HepG2 (cell line): Measurements from ENCODE around the gene FBXO9. TPM values are rescaled to one million over a fixed set of nuclear protein-coding genes. Genes with fewer than 3 reads are reported as not detected.

ENCODE experiments used
- AKNA ChIP-seq: sonication (generic); formaldehyde crosslinking; IDR thresholded peaks from 2 replicates; pipeline ENCODE4 v1.4.0; 2020; ENCODE audit warnings: missing genetic modification reagents, borderline replicate concordance
- DNMT3B ChIP-seq: conservative IDR thresholded peaks from 2 replicates; pipeline ENCODE4 v1.6.1; 2016; ENCODE audit warnings: missing biosample characterization, control low read depth
- FOXC1 ChIP-seq: sonication (generic); formaldehyde crosslinking; IDR thresholded peaks from 2 replicates; pipeline ENCODE4 v1.8.0; 2022; ENCODE audit warnings: mild to moderate bottlenecking, missing genetic modification reagents, borderline replicate concordance
- FOXK1 ChIP-seq: sonication (generic); formaldehyde crosslinking; IDR thresholded peaks from 2 replicates; pipeline ENCODE4 v1.4.0; 2020; ENCODE audit warnings: low read depth, missing genetic modification reagents, borderline replicate concordance
- GATAD1 ChIP-seq: IDR thresholded peaks from 2 replicates; pipeline ENCODE4 v1.6.1; 2016; ENCODE audit warnings: missing genetic modification reagents, missing compliant biosample characterization
- KDM3A ChIP-seq: IDR thresholded peaks from 2 replicates; pipeline ENCODE4 v1.6.1; 2018; ENCODE audit warnings: low read depth, missing compliant biosample characterization
- ZFP41 ChIP-seq: sonication (generic); formaldehyde crosslinking; IDR thresholded peaks from 2 replicates; pipeline ENCODE4 v1.4.0; 2020; ENCODE audit warnings: mild to moderate bottlenecking, missing genetic modification reagents, borderline replicate concordance
- ZMYM3 ChIP-seq: sonication (generic); formaldehyde crosslinking; IDR thresholded peaks from 2 replicates; pipeline ENCODE4 v1.5.1; 2020; ENCODE audit warnings: mild to moderate bottlenecking, missing genetic modification reagents
- ZNF33B ChIP-seq: sonication (generic); formaldehyde crosslinking; IDR thresholded peaks from 2 replicates; pipeline ENCODE4 v1.5.1; 2020; ENCODE audit warnings: mild to moderate bottlenecking, missing genetic modification reagents
- ZNF629 ChIP-seq: sonication (generic); formaldehyde crosslinking; conservative IDR thresholded peaks from 2 replicates; pipeline ENCODE4 v1.5.0; 2020; ENCODE audit warnings: missing genetic modification reagents
- ZNF883 ChIP-seq: sonication (generic); formaldehyde crosslinking; IDR thresholded peaks from 2 replicates; pipeline ENCODE4 v1.5.1; 2020; ENCODE audit warnings: mild to moderate bottlenecking, missing genetic modification reagents; ENCODE audit errors: not compliant biosample characterization
- ZSCAN21 ChIP-seq: sonication (generic); formaldehyde crosslinking; IDR thresholded peaks from 2 replicates; pipeline ENCODE4 v1.8.0; 2022; ENCODE audit warnings: mild to moderate bottlenecking, missing genetic modification reagents, moderate library complexity, borderline replicate concordance
- ZSCAN29 ChIP-seq: sonication (generic); formaldehyde crosslinking; conservative IDR thresholded peaks from 2 replicates; pipeline ENCODE4 v1.4.0; 2020; ENCODE audit warnings: mild to moderate bottlenecking, missing genetic modification reagents
- polyA plus RNA-seq, 8 experiments: library from polyadenylated mRNA; depleted of rRNA in 3 of 8; stranded (reverse) in 7 of 8; unstranded in 1 of 8; fragments of >200 nt; fragmentation: Illumina TruSeq in 4 of 8; extraction: Trizol in 4 of 8; gene quantifications; 2 replicates each; pipeline versions ENCODE4 v1.2.1 to v1.2.3, GENCODE V29; 2011 to 2016; ENCODE audit warnings: low read depth in 4 of 8, missing spikeins in 1 of 8, mixed read lengths in 1 of 8; ENCODE audit not compliant: insufficient read depth in 1 of 8
- total RNA-seq, 5 experiments: library from RNA; depleted of rRNA; stranded (reverse); fragments of >200 nt; fragmentation: Illumina TruSeq; extraction: Trizol; gene quantifications; 2 replicates each; pipeline ENCODE4 v1.2.3, GENCODE V29; 2016; ENCODE audit warnings: low read depth in 1 of 5
- TF ChIP-seq, protein P1 (sequence below): sonication (generic); formaldehyde crosslinking; IDR thresholded peaks from 2 replicates; pipeline ENCODE4 v1.5.0; 2020; ENCODE audit warnings: mild to moderate bottlenecking, missing genetic modification reagents, borderline replicate concordance
- TF ChIP-seq, protein P2 (sequence below): sonication (generic); formaldehyde crosslinking; IDR thresholded peaks from 2 replicates; pipeline ENCODE4 v1.8.0; 2022; ENCODE audit warnings: missing genetic modification reagents, mild to moderate bottlenecking, borderline replicate concordance
- TF ChIP-seq, protein P3 (sequence below): sonication (generic); formaldehyde crosslinking; IDR thresholded peaks from 2 replicates; pipeline ENCODE4 v1.4.0; 2020; ENCODE audit warnings: missing genetic modification reagents

The FBXO9 gene
- total and polyA plus RNA-seq, 2 of the 13 experiments (the other 11 are each of a cell fraction or from before 2014, with no cell fraction given): 64.3 to 98.4 TPM

GRCh38 chr6:53136000-53136609 is 70.9 kb downstream of the FBXO9 start (continued):
- TF ChIP-seq, protein P1, sequence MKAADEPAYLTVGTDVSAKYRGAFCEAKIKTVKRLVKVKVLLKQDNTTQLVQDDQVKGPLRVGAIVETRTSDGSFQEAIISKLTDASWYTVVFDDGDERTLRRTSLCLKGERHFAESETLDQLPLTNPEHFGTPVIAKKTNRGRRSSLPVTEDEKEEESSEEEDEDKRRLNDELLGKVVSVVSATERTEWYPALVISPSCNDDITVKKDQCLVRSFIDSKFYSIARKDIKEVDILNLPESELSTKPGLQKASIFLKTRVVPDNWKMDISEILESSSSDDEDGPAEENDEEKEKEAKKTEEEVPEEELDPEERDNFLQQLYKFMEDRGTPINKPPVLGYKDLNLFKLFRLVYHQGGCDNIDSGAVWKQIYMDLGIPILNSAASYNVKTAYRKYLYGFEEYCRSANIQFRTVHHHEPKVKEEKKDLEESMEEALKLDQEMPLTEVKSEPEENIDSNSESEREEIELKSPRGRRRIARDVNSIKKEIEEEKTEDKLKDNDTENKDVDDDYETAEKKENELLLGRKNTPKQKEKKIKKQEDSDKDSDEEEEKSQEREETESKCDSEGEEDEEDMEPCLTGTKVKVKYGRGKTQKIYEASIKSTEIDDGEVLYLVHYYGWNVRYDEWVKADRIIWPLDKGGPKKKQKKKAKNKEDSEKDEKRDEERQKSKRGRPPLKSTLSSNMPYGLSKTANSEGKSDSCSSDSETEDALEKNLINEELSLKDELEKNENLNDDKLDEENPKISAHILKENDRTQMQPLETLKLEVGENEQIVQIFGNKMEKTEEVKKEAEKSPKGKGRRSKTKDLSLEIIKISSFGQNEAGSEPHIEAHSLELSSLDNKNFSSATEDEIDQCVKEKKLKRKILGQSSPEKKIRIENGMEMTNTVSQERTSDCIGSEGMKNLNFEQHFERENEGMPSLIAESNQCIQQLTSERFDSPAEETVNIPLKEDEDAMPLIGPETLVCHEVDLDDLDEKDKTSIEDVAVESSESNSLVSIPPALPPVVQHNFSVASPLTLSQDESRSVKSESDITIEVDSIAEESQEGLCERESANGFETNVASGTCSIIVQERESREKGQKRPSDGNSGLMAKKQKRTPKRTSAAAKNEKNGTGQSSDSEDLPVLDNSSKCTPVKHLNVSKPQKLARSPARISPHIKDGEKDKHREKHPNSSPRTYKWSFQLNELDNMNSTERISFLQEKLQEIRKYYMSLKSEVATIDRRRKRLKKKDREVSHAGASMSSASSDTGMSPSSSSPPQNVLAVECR (CRISPR knock-in tag): 0 out of 2 replicates have a peak, but pooled peaks have one; percentile 4
- TF ChIP-seq GATAD1 (no peak), AKNA (CRISPR knock-in tag) (no peak), ZSCAN21 (no peak), ZSCAN29 (CRISPR knock-in tag) (no peak), FOXK1 (no peak), ZMYM3 (peak; percentile 43; the same call in 1 of the 2 replicates), ZNF629 (CRISPR knock-in tag) (peak; percentile 87), ZNF883 (CRISPR knock-in tag) (no peak), FOXC1 (CRISPR knock-in tag) (peak; percentile 19; the same call in 1 of the 2 replicates), DNMT3B (CRISPR knock-in tag) (no peak), ZFP41 (no peak), ZNF33B (CRISPR knock-in tag) (0 out of 2 replicates have a peak, but pooled peaks have one; percentile 43), KDM3A (CRISPR knock-in tag) (no peak)
- TF ChIP-seq, protein P2, sequence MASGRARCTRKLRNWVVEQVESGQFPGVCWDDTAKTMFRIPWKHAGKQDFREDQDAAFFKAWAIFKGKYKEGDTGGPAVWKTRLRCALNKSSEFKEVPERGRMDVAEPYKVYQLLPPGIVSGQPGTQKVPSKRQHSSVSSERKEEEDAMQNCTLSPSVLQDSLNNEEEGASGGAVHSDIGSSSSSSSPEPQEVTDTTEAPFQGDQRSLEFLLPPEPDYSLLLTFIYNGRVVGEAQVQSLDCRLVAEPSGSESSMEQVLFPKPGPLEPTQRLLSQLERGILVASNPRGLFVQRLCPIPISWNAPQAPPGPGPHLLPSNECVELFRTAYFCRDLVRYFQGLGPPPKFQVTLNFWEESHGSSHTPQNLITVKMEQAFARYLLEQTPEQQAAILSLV (CRISPR knock-in tag): no peak
- TF ChIP-seq, protein P3, sequence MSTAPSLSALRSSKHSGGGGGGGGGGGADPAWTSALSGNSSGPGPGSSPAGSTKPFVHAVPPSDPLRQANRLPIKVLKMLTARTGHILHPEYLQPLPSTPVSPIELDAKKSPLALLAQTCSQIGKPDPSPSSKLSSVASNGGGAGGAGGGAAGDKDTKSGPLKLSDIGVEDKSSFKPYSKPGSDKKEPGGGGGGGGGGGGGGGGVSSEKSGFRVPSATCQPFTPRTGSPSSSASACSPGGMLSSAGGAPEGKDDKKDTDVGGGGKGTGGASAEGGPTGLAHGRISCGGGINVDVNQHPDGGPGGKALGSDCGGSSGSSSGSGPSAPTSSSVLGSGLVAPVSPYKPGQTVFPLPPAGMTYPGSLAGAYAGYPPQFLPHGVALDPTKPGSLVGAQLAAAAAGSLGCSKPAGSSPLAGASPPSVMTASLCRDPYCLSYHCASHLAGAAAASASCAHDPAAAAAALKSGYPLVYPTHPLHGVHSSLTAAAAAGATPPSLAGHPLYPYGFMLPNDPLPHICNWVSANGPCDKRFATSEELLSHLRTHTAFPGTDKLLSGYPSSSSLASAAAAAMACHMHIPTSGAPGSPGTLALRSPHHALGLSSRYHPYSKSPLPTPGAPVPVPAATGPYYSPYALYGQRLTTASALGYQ (CRISPR knock-in tag): 0 out of 2 replicates have a peak, but pooled peaks have one; percentile 17
